GM18526 (cell line): ENCODE results near the gene ZNF608.

Source experiments
- POLR2A ChIP-seq: IDR thresholded peaks from 3 replicates; pipeline ENCODE4 v1.6.1; 2011; ENCODE audit not compliant: insufficient read length; ENCODE audit errors: extremely low read depth

ZNF608 gene

DNA sequence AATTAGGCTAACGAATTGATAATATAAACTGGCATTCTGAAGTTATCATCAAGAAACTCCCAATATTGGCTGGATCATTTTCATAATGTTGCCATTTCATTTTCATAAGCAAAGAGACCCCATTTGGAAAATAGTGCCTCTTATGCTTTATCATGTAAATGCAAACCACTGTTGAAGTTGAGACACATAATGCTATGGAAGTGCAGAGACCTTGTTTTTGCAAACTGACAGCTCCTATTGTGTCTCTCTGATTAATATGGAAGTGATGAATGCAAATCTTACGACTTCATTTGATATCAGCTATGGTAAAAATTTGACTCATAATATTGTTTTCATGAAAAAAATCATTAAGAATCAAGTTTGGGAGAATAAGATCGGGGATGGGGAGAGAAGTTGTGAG lies 25.3 kb upstream of the ZNF608 start:
- no peak for TF ChIP-seq POLR2A

DNA sequence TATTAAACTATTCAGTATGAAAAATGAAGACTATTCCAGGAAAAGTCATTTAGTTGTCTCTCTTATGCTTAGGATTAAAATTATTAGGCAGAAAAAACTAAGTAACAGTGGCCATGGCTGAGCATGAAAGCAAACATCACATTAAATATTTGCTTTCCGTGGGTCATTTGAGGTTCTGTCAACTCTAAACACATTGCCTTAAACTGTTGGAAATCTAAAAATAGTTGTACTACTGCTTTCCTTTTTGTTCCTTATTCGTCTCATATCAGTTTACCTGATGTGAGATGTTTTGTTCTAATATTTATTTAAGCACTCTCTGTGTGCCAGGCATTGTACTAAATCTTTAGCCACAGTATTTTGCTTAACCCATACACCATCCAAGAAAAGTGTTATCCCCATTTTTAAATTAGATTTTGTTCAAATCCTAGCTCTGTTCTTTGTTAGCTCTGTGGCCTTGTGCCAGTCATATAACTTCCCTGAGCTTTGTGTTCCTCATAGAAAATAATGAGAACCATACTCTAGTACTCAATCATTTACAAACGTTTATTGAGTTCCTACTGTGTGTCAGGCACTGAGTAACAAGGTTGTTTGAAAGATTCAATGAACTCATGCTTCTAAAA lies 18.7 kb upstream of the ZNF608 start:
- no peak for TF ChIP-seq POLR2A

DNA sequence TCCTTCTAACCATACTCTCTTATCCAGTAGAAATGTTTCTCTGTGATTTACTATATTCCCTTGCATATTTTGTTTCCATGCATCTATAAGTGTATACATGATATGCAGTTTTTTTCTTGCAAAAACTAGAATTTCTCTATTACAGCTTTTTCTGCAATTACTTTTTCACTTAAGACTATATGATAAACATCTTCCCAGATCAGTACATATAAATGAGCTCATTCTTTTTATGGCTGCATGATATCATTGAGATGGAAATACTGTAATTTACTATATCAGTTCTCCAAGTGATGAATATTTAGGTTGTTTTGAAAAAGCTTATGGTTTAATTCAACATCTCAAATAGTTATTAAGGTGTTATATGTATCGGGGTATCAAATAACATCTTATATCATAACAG lies 18.1 kb upstream of the ZNF608 start:
- no peak for TF ChIP-seq POLR2A

DNA sequence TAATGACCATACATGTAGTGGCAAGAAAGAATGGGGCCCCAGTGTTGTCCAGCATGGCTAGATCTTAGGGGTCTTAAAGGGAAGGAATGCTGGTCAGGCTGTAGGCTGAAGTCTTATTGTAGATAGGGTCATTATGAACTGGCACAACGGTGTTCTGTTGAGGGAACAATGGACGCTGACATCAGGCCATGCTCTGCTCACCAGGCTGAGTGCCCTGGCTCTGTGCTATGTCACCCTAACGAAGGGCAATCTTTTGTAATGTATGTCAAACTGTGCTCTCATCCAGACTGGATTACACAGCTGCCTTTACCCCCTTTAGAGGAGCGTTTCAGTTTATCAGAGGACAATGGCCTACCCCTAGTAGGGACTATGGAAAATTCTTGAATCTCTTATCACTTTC lies 14.6 kb upstream of the ZNF608 start:
- no peak for TF ChIP-seq POLR2A

DNA sequence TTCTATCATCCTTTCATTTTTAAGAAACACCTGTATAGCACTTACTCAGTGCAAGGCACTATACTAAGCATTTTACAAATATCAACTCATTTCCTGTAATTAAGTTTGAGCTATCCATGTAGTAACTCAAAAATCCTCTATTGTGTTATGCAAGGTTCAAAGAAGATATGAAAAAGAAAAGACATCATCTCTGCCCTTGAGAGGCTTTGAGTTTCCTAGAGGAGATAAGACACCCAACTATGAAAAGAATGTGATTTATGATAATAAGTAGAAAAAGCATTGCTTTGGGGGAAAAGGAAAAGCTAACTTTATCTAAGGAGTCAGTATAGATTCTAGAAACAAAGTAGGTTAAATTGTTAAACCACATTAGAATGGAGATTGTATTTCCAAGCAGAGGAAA lies 14.2 kb upstream of the ZNF608 start:
- no peak for TF ChIP-seq POLR2A

DNA sequence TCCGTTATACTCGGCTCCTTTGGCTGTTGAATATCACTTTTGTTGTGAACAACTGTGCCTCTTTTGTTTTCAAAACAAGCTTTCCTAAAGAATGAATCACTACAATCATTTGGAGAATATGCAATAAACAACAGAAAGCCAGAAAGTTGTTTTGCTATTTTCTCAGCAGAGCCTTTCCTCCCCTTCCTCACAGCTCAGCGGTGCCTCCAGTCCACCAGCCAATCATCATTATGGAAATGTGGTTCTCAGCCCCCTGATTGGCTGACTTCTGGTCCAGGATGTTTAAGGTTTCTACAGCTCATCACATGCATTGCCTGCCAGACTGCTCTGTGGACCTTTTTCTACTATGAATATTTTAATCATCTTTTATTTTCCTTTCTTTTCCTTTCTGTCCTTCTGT lies 9.1 kb upstream of the ZNF608 start:
- no peak for TF ChIP-seq POLR2A

DNA sequence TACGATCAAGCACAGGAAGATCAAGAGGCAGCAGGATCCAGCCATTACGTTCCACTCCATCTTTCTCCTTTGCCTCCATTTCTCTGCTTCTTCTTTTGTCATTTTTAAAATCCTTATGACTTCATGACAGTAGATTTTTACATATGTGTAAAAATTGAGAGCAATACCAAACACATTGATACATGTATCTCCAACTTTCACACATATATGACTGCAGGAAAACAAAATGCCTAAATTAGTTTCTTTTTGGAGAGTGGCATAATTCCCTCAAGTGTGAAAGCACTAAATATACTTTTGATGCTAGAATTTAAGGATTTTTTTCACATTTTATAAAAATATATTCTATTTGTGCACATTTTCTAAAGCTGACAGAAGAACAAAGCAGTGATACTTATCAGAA lies 8.6 kb upstream of the ZNF608 start:
- TF ChIP-seq POLR2A, result no peak

DNA sequence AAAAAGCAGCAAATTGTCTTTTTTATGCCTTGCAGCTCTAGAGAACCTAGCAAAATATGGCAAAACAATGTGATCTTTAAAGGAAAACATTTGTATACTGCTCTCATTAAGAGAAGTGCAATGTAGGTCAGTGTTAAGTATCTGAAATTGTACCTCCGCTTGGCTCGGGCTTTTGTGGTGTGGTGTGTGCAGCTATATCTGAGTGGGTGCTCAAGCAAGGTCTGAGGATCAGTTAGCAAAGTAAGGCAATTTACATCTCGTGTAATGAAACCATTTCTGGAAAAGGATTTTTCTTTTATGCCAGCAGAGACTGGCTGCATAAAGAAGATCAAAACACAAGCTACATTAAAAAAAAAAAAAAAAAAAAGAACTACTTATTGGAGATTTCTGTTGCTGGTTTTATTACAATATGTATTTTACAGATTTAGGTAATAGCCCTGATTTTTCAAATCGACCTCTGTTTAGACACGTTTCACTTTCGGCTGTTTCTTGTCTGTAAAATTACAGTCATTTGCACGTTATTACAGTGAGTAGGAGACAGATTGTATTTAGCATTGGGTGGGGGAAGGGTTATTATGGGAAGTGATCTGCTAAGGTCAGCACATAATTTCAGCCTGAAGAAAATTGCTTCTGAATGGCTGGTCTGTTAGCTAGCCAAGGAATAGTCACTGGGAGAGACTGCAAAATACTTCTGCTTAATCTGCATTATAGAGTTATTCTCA lies 7.9 kb upstream of the ZNF608 start:
- TF ChIP-seq POLR2A, result no peak

DNA sequence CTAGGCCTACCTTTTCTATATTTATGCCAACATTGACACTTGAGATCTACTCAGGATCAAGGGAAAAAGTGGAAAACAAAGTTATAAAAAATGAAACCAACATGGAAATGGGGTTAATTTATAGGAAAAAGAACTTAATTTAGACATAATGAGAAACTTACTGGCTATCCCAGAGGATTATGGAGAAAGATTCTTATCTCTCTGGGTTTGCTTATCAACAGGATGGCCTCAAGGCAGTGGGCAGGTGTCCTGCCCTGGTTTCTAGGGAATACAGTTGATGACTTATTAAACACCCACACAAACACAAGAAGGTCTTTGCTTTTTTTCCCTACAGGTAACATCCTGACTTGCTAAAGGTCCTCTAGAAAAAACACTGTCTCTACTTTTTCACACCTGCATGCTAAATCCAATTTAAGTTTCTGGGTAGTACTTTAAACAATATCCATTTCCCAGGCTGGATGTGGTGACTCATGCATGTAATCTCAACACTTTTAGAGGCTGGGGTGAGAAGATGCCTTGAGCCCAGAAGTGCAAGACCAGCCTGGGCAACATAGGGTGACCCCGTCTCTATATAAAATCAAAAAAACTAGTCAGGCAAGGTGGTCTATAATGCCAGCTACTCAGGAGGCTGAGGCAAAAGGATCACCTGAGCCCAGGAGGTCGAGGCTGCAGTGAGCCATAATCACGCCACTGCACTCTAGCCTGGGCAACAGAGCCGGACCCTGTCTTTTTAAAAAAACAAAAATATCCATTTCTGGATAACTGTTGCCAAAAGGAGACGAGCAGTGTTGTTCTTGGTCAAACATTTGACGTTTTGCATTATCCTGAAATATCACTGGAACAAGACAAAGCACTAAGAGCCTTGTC lies 6.6 kb upstream of the ZNF608 start:
- no peak for TF ChIP-seq POLR2A

DNA sequence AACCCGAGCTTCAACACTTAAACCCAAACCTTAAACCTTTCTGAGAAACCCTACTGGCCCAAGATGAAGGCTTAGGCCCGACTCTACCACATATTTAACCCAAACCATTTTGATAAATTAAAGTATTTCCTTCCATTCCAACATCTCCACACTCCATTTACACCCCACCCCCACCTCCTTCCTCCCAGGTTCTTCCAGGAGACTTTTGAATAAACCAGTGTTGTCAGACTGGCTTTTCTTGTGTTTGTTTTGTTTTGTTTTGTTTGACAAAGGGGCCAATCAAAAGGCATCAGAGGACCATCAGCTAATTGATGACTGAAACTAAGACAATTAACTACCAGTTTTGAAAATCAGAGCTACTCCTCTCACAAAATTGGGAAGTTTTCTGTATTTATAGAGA lies 4.6 kb upstream of the ZNF608 start:
- no peak for TF ChIP-seq POLR2A

DNA sequence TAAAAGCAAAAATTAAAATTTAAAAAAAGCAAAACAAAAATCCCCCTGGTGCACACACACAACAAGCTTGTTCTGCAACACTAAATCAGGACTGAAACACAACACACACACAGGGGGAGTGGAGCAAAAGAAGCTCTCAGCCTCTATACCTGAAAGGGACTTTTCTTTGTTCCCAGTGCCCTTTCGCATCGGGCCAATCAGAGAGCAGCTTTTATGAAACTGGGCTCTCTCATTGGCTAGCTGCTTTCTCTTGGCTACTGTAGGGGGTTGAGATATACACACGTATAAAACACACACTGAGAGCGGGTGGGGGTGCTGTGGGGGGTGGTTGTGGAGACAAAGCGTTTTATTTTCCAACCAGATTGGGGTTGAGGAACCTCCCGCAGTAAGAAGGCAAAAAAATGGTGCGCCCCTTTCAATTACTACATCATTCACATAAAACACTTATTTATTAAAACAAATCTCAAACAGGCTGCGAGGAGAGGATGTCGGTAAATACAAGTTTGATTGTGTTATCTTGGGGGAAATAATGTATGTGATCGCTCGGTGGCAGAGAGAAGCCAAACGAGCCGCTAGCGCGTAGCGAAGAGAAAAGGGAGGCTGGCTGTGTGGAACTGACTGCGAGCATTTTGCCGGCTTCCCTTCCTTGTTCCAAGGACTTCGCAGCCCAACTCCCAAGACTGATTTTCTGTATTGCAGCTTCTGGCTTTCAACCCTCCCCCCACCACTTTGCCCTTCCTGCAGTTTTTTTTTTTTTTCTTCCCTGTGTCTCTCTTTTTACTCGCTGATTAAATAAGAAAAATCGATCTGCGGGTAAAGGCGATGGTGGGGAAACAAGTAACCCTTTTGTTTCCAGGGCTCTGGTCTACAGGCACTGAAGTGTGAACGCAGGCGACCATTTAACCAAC lies 2.5 kb upstream of the ZNF608 start:
- peak; percentile 8 for TF ChIP-seq POLR2A

DNA sequence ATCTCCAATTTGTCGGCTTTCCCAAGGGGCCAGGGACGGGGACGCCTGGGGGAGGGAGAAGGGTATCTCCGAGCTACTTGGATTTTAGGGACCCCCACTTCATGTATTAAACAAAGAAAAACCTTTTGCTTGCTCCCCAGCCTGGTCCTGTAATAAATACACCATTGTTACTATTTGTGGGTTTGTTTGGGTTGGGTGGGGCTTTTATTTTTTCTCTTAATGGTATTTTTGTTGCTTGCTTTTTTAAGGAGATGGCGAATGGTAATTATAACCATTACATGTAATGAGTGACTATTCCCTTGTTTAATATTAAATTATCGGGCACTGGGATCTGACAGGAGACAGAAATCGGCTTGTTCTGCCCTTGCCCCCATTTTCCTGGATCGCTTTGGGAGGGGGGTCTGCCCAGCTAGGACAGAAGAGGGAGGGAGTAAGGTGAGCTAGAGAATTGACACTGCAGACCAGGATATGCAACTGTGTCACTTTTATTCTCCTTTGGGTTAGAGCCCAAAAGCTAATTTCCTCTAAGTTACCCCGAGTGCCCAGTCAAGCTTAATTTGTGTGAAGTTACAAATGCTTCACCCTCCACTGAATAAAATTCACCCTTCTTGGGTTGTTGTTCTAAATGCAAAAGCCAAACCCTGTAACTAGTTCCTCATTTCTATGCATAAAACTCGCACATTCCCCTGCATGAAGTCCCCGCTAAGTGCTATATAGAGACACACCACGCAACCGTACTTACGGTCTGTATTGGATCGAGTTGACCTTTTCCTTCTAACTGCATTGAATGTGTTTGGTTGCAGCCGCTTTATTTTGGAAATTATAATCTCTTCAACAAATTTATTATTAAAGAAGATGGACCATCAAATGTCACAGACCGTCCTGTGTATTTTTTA lies 1.6 kb upstream of the ZNF608 start:
- no peak for TF ChIP-seq POLR2A

DNA sequence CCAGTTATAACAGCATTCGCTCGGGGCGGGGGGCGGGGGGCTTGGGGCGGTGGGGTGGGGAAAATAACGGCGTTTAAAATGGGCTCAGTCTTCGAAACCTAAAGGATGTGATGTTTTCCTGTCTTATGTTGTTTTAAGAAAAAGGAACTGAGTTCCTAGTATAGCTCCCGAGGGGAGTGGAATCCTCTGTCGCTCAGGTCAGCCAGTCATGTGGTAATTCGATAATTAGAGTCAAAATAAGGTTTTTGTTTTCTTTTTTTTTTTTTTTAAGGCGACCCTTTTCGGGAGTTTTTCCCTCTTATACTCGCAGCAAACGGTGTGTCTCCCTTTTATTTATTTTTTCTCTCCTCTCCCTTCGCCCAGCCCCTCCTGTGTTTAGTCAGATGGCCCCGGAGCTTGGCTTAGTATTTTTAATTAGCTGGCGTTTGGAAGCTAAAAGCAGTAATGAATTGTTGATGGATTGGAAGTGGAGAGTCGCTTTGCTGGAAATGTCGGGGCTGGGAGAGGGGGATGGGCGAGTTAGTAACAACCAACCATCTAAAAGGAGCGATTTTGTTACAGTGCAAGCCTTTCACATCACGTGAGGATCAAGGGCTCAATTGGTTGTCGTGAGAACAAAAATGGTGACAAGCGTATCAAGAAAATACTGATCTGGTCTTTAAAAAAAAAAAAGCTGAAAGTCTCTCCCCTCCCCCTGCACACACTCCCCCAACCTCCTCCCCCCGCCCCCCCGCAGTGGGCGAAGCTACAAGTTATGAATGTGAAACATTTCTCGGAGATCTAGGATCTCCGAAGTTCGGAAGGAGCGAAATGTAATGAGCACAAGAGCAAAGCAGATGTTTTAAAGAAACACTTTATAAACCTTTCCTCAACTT lies 714 bp upstream of the ZNF608 start:
- no peak for TF ChIP-seq POLR2A
